ENCODE measurements around the gene PDE9A.

- TF ChIP-seq EZH2 (optimal IDR thresholded peaks at IDR 0.05; ENCODE audit: low read depth, low read length) = no peak
- TF ChIP-seq CTCF (IDR thresholded peaks at IDR 0.05; ENCODE audit: low read length) = no peak
These were observed 35.5 kb downstream of the PDE9A start for GRCh38 chr21:42688841-42689371.
